ENCODE measurements around the gene FXR1.
"Not testable (repeated sequence)": the region's sequence is repeated elsewhere in the genome, so short reads cannot be mapped to it uniquely, and the experiment has no call there.

DNA sequence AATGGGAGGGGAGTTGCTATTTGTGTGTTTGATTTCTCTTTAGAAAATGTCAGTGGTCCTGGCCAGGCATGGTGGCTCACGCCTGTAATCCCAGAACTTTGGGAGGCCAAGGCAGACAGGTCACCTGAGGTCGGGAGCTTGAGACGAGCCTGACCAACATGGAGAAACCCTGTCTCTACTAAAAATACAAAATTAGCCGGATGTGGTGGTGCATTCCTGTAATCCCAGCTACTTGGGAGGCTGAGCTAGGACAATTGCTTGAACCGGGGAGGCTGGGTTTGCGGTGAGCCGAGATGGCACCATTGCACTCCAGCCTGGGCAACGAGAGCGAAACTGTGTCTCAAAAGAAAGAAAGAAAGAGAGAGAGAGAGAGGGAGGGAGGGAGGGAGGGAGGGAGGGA lies 40.0 kb upstream of the FXR1 start:
- TF ChIP-seq, protein P1, sequence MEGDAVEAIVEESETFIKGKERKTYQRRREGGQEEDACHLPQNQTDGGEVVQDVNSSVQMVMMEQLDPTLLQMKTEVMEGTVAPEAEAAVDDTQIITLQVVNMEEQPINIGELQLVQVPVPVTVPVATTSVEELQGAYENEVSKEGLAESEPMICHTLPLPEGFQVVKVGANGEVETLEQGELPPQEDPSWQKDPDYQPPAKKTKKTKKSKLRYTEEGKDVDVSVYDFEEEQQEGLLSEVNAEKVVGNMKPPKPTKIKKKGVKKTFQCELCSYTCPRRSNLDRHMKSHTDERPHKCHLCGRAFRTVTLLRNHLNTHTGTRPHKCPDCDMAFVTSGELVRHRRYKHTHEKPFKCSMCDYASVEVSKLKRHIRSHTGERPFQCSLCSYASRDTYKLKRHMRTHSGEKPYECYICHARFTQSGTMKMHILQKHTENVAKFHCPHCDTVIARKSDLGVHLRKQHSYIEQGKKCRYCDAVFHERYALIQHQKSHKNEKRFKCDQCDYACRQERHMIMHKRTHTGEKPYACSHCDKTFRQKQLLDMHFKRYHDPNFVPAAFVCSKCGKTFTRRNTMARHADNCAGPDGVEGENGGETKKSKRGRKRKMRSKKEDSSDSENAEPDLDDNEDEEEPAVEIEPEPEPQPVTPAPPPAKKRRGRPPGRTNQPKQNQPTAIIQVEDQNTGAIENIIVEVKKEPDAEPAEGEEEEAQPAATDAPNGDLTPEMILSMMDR (conservative IDR thresholded peaks at IDR 0.05) = not testable (repeated sequence)
- not testable (repeated sequence) for TF ChIP-seq EZH2 (IDR thresholded peaks at IDR 0.05; ENCODE audit: low read depth)

Data from PC-9 (cell line).